Mesenteric fat pad (tissue), 1 donor: Measurements from ENCODE around the gene SLCO1B3. TPM values are rescaled to one million over a fixed set of nuclear protein-coding genes. Genes with fewer than 3 reads are reported as not detected.
"Not testable (repeated sequence)": the region's sequence is repeated elsewhere in the genome, so short reads cannot be mapped to it uniquely, and the experiment has no call there.

Experiments used
- DNase-seq: peaks from one replicate; pipeline ENCODE4 v3.0.0-alpha.2; 2020; ENCODE audit warnings: low spot score
- long read RNA-seq: library from polyadenylated mRNA; unstranded; transcript quantifications from one replicate; pipeline ENCODE4 v2.0.0, GENCODE V29; 2020
- total RNA-seq: library from RNA; stranded (reverse); fragmentation: NEBNext Ultra II Directional; extraction: Animal tissue kit (Norgen Biotek cat#: 25700); gene quantifications from one replicate; pipeline ENCODE4 v1.2.1, GENCODE V29; 2021
- donor health status: DM: yes; HTN: yes; CAD: no.

Gene SLCO1B3, protein sequence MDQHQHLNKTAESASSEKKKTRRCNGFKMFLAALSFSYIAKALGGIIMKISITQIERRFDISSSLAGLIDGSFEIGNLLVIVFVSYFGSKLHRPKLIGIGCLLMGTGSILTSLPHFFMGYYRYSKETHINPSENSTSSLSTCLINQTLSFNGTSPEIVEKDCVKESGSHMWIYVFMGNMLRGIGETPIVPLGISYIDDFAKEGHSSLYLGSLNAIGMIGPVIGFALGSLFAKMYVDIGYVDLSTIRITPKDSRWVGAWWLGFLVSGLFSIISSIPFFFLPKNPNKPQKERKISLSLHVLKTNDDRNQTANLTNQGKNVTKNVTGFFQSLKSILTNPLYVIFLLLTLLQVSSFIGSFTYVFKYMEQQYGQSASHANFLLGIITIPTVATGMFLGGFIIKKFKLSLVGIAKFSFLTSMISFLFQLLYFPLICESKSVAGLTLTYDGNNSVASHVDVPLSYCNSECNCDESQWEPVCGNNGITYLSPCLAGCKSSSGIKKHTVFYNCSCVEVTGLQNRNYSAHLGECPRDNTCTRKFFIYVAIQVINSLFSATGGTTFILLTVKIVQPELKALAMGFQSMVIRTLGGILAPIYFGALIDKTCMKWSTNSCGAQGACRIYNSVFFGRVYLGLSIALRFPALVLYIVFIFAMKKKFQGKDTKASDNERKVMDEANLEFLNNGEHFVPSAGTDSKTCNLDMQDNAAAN
- total RNA-seq = not detected
- long read RNA-seq = 0 reads

DNA sequence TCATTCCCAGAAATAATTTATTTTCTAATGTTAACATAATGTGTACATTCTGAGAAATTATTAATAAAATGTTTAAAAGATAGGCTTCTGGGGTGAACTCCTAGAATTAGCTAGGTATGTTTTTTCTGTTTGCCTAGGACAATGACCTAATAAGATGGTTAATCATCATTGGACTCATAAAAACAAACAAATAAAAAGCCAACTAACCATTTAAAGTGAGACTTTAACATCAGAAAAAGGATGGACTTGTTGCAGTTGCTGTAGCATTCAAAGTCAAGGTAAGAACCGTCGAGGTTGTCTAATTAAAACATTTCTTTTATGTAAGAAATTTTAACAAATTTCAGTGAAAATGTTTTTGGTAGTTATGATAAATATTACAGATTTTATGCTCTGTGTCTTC is at the start of gene SLCO1B3:
TSS of gene SLCO1B3 (plus strand) at position 219 of the 400 bp plus-strand sequence. CDS start 5,034 bp downstream, outside the sequence.
- DNase-seq = no peak

DNA sequence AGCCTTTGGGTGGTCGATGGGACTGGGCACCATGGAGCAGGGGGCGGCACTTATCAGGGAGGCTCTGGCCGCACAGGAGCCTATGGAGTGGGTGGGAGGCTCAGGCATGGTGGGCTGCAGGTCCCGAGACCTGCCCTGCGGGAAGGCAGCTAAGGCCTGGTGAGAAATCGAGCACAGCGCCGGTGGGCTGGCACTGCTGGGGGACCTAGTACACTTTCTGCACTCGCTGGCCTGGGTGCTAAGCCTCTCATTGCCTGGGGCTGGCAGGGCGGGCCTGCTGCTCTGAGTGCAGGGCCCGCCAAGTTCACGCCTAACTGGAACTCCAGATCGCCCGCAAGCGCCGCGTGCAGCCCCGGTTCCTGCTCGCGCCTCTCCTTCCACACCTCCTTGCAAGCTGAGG is 33.1 kb upstream of the SLCO1B3 start:
- no peak for DNase-seq

DNA sequence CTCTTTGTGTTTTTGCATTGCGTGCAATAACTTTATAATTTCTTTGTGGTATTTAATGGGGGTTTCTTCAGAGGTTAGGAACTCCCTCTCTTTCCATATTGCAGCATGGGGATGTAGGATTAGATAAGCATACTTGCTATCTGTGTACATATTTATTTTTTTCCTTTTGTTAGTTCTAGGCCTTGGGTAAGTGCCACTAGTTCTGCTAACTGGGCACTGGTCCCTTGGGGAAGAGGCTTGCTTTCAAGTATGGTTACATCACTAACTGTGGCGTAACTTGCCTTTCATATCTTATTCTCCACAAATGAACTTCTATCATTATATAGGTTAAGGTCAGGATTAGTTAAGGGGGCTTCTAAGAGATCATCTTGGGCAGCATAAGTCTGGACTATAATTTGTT is 31.5 kb upstream of the SLCO1B3 start:
- DNase-seq = no peak

DNA sequence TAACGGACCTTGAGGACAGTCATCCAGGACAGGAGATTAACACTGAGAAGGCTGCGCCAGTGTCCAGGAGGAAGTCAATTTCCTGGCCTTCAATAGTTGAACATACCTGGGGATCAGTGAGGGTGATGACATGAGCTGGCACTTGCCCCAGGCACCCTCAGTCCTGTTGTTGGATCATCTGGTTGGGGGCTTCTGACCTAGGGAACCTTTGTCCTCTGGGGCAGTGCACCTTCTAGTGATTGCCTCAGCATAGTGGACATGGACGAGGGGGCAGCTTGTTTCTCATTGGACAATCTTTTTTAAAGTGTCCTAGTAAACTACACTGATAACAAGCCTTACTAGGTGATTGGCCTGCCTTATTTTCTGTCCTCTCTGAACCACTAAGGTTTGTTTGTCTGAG is 30.5 kb upstream of the SLCO1B3 start:
- not testable (repeated sequence) for DNase-seq

DNA sequence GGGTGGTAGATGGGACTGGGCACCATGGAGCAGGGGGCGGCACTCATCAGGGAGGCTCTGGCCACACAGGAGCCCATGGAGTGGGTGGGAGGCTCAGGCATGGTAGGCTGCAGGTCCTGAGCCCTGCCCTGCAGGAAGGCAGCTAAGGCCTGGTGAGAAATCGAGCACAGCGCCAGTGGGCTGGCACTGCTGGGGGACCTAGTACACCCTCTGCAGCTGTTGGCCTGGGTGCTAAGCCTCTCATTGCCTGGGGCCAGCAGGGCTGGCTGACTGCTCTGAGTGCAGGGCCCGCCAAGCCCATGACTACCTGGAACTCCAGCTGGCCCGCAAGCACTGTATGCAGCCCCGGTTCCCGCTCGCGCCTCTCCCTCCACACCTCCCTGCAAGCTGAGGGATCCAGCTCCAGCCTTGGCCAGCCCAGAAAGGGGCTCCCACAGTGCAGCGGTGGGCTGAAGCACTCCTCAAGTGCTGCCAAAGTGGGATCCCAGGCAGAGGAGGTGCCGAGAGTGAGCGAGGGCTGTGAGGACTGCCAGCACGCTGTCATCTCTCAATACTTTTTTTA is 26.6 kb upstream of the SLCO1B3 start:
- DNase-seq = not testable (repeated sequence)

DNA sequence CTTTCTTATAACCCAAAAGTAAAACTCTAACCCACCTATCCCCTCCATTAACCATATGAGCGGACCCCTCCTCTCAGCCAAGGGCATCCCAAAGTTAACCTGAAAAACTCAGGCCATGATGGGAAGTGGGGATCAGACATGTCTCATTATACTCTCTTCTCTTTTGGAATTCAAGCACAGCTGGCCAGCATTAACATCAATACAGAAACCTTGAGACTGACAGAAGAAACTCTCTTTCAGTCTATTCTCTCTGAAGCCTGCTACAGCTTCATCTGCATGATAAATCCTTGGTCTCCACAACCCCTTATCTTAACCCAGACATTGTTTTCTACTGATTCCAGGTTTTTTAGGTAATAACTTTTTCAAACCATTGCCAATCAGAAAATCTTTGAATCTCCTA is 17.5 kb upstream of the SLCO1B3 start:
- DNase-seq = no peak

DNA sequence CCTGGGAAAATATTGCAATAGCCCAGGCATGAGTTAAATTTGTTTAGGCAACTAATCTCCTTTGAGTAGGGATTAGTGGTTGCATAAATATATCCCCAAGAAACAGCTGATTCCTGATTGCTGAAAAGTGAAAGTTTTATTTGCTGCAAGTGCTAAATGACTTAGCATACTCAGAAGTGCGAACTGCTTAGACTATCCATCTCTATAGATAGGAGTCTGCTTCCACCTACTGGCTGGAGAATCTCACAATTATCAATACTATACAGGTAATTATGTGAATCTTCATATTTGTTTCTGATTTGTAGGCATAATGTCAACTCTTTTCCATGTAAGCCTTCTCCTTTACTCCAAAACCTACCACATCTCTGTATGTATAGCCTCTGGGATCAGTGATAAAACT is 12.0 kb upstream of the SLCO1B3 start:
- no peak for DNase-seq

DNA sequence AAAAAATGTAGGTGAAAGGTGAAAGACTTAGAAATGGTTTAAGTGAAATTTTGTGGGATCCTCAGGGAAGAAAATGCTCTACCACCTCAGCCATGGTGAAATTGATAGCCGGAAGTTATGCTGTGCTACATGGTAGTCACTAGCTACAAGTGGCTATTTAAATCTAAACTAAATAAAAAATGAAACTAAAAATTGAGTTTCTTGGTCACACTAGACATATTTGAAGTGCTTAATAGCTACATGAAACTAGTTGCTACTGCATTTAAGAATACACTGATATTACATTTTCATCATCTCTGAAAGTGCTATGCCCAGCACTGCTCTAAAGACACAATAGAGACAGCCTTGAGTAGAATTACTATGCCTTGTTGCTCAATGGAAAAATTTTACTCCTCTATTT is 10.3 kb upstream of the SLCO1B3 start:
- DNase-seq = no peak

DNA sequence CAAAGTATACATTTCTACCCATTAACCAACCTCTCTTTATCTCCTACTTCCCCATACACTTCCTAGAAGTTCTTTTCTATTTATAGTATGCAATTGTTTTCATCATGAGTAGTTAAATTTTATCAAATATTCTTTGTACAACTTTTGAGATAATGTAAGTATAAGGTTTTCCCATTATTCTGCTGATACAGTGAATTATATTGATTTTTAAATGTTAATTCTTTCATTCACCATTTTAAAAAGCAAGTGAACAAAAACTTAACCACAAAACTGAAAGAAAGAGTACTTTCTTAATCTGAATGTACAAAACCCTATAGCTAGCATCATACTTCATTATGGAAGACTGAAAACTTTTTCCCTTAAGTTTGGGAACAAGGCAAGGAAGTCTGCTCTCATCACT is 9.5 kb upstream of the SLCO1B3 start:
- DNase-seq = no peak

DNA sequence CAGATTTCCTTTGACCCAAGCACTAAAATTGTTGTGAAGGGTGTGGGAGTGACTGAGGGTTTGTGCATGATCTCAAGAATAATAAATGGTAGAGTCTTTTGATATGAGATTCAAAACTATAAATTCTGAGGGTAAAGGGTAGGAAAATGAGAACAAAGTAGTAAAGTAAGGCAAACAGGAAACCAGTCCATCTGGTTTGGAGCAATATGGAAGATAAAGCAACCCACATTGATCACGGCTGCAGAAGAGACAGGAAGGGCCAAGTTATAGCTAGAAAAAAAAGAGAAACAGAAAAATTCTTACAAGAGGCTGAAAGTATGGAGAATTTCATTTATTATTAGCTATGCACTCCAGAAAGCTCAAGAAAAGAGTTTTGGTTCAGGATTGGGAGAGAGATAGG is 4.6 kb upstream of the SLCO1B3 start:
- DNase-seq = no peak

DNA sequence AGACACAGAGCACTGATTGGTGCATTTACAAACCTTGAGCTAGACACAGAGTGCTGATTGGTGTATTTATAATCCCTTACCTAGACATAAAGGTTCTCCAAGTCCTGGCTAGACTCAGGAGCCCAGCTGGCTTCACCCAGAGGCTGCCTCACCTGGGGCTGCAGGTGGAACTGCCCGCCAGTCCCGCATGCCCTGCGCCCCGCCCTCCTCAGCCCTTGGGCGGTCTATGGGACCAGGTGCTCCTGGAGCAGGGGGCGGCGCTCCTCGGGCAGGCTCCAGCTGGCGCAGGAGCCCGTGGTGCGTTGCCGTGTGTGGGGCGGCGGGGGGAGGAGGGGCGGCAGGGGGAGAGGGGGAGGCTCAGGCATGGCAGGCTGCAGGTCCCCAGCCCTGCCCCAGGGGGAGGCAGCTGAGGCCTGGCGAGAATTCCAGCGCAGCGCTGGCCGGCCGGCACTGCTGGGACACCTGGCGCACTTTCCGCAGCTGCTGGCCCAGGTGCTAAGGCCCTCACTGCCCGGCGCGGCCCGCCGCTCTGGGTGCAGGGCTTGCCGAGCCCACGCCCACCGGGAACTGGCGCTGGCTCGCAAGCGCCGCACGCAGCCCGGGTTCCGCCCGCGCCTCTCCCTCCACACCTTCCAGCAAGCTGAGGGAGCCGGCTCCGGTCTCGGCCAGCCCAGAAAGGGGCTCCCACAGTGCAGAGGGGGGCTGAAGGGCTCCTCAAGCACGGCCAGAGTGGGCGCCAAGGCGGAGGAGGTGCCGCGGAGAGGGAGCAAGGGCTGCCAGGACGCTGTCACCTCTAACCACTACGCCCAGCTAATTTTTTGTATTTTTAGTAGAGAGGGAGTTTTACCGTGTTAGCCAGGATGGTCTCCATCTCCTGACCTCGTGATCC is 3.1 kb upstream of the SLCO1B3 start:
- DNase-seq = no peak

DNA sequence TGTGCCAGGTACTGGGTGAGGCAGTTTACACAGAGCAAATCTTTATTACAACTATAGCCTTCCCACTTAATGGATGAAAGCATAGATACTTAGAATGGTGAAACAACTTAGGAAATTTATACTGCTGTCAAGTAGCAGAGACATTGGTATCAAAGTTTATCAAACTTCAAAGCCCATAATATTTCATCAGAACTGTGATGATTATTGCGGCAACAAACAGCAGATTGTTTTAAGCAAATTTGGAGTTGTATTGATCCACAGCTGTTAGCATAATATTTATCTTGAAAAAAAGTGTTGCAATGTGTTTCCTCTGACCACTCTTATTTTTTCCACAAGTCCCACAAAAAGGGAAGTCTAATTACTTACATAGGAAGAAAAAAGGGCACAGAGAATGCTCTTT is 2.0 kb upstream of the SLCO1B3 start:
- no peak for DNase-seq

DNA sequence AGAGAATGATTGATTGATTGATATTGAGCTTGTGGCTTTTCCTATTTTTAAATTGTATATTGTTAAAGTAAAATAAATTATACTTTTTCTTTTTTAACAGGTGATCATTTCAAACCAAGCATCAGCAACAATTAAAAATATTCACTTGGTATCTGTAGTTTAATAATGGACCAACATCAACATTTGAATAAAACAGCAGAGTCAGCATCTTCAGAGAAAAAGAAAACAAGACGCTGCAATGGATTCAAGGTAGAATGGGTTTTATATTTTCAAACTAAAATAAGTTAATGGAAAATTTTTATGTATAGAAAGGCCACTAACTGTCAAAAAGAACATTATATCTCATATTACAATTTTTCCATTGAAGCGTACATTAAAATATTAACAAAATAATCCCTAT is 5.1 kb downstream of the SLCO1B3 start:
- DNase-seq = no peak

DNA sequence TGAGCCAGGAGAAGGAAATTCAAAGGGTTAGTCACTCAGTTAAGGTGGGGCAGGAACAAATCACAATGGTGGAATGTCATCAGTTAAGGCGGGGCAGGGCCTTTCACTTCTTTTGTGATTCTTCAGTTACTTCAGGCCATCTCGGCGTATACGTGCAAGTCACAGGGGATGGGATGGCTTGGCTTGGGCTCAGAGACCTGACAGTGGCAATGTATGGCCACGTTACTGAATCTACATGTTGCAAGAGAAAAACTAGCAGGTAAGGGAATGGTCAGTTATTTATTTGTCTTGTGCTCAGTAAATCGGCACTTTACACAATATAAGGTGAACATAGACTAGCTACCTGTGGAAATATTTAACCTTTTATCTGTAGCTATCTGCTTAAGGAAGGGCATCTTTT is 11.9 kb downstream of the SLCO1B3 start:
- no peak for DNase-seq

DNA sequence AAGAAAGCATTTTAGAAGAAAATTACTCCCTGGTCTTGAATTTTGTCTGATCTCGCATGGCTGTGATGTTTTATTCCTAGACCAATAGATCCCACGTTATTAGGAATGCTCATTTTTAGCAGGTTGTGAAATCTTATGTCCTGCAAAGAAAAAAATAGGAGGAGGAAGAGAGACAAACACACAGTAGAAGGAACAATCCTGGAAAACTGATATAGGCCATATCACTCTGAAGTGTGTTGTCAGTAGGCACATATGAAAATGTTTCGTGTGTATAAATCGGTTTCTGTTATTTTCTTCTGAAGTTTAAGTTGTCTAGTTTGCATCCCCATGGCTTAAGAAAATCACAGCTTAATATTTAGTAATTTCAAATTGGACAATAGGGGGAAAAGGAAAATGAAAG is 12.4 kb downstream of the SLCO1B3 start:
- DNase-seq = no peak

DNA sequence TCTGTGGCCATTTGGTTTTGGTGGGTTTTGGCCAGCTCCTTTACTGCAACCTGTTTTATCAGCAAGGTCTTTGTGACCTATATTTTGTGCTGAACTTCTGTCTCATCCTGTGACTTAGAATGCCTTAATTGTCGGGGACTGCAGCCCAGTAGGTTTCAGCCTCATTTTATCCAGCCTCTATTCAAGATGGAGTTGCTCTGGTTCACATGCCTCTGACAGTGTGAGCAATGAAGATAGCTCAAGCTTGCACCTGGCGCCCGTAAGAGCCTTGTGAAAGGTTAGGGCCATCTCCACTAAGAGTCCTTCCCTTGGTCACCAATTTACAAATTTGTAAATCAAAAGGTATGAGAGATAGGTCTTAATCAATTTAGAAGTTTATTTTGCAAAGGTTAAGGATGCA is 19.4 kb downstream of the SLCO1B3 start:
- no peak for DNase-seq

DNA sequence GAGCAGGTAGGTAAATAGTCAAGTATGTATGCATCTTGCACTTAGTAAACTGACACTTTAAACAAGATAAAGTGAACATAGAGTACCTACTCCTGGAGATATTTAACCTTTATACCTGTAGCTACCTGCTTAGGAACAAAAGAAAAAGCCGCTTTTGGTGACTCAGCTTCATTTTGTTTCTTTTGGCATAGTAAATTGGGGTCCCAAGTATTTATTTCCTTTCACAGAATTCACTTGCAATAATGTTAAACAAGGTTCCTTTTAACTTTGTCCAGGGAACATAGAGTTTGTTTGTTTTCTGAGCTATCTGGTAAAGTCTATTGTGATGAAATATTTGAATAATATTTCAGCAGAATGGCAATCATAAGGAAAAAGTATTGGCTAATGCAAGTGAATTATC is 20.0 kb downstream of the SLCO1B3 start:
- no peak for DNase-seq

DNA sequence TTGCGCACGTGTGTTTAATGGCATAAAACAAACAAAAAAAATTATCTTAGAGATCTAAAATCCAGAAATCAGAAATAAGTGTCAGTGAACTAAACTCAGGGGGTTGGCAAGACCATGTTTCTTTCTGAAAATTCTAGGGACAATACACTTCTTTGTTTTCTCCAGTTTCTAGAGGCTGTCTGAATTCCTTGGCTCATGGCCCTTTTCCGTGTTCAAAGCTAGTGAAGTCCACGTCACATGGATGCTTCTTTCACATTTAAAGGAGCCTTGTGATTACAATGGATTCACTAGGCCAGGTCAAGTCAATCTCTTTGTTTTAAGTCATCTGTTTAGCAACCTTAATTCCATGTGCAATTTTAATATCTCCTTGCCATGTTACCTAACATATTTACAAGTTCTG is 22.4 kb downstream of the SLCO1B3 start:
- DNase-seq = no peak

DNA sequence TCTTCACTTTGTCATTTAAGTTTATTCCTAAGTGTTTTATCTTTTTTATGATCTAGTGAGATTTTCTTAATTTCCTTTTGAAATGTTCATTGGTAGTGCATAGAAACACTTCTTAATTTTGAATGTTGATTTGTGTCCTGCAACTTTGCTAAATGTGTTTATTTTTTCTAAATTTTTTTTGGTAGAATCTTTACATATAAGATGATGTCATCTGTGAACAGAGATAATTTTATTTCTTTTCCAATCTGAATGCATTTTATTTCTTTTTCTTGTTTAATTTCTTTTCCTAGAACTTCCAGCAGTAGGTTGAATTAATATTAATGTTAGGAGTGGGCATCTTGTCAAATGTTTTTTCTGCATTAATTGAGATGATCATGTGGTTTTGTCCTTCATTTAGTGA is 42.1 kb downstream of the SLCO1B3 start:
- DNase-seq = no peak

DNA sequence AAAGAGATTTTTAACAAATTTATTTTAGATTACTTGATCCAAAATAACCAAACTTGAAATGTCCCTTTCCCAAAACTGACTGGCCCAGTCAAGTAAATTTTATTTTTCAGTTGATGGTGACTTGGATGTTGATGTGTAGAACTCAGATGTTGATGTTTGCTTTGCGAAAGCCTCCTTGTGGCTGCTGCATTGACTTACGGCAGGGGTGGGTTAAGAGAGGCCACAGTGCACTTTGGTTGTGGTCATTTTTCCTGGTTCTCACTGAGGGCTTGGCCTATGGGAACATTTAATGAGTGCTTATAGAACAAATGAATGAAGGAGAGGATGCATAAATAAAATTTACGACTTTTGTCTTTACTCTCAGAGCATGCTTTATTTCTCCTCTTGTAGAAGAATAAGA is 52.6 kb downstream of the SLCO1B3 start:
- DNase-seq = no peak

DNA sequence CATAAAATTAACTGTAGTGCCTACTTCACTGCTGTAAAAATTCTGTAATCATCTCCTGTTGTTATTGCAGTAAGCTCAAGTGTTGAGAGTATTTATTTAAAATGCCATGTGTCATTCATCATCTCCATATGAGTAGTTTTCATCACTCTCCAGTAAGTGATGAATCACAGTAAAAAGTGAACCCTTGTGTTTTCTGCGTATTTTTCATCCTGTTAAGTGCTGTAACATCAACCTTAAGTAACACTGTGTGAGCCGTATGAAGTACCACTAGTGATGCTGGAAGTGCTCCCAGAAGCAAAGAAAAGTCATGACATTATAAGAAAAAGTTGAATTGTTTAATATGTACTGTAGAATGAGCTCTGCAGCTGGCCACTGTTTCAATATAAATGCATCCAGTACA is 55.4 kb downstream of the SLCO1B3 start:
- DNase-seq = no peak

DNA sequence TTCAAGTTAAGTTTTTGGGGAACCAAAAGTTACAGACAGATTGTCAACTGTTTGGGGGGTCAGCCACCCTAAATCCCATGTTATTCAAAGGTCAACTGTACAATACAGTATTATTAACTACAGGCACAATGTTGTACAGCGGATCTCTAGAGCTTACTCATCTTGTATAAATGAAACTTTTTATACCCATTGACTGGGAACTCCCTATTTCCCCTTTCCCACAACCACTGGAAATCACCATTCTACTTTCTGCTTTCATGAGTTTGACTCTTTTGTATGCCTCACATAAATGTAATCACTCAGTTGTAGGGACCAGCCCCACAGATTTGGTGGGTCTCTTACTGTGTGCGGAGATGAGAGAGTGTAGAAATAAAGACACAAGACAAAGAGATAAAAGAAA is 57.8 kb downstream of the SLCO1B3 start:
- DNase-seq = no peak
